HepG2 (cell line): Measurements from ENCODE around the gene PIP5KL1. TPM values are rescaled to one million over a fixed set of nuclear protein-coding genes. Genes with fewer than 3 reads are reported as not detected.
A peak's percentile ranks its signal among the peaks of the same experiment; 100 is the strongest.

ENCODE experiments used
- AHR ChIP-seq: IDR thresholded peaks from 2 replicates; pipeline ENCODE4 v1.6.1; 2018; ENCODE audit warnings: missing genetic modification reagents, missing compliant biosample characterization
- CCAR2 ChIP-seq: fragments of 200-400 bp; formaldehyde crosslinking; optimal IDR thresholded peaks from 2 replicates; pipeline ENCODE3; 2018; ENCODE audit warnings: low read depth, mild to moderate bottlenecking, low read length, moderate library complexity
- GABPA ChIP-seq, 2 experiments: IDR thresholded peaks; 2 replicates each; pipeline ENCODE4 v1.6.1; 2011 to 2016; ENCODE audit warnings: low read depth in 2 of 2, low read length in 1 of 2, missing biosample characterization in 1 of 2, missing genetic modification characterization in 1 of 2
- HBP1 ChIP-seq: IDR thresholded peaks from 2 replicates; pipeline ENCODE4 v1.6.1; 2016; ENCODE audit warnings: low read depth, control low read depth
- HNF4G ChIP-seq, 2 experiments: sonication (generic) in 1 of 2; formaldehyde crosslinking in 1 of 2; IDR thresholded peaks; 2 replicates each; pipeline versions ENCODE4 v1.4.0 to v1.6.1; 2011 to 2020; ENCODE audit warnings: borderline replicate concordance in 2 of 2, low read depth in 2 of 2, mild to moderate bottlenecking in 2 of 2, low read length in 1 of 2, missing genetic modification reagents in 1 of 2, moderate library complexity in 1 of 2
- KDM6A ChIP-seq: IDR thresholded peaks from 2 replicates; pipeline ENCODE4 v1.6.1; 2016; ENCODE audit warnings: low read depth
- LCORL ChIP-seq, 2 experiments: fragments of 450-650 bp in 1 of 2; sonication (generic) in 1 of 2; formaldehyde crosslinking in 1 of 2; IDR thresholded peaks; 2 replicates each; pipeline versions ENCODE4 v1.5.0 to v1.6.1; 2017 to 2020; ENCODE audit warnings: antibody characterized with exemption in 1 of 2, missing genetic modification reagents in 1 of 2
- MLLT10 ChIP-seq: sonication (generic); formaldehyde crosslinking; IDR thresholded peaks from 2 replicates; pipeline ENCODE4 v1.4.0; 2020; ENCODE audit warnings: missing genetic modification reagents
- MXD4 ChIP-seq: IDR thresholded peaks from 2 replicates; pipeline ENCODE4 v1.6.1; 2016; ENCODE audit warnings: mild to moderate bottlenecking, missing biosample characterization, missing genetic modification reagents
- NR2C2 ChIP-seq: sonication (generic); formaldehyde crosslinking; IDR thresholded peaks from 2 replicates; pipeline ENCODE4 v1.4.0; 2020; ENCODE audit warnings: missing genetic modification reagents, mild to moderate bottlenecking, moderate library complexity, borderline replicate concordance
- NR2F1 ChIP-seq, 2 experiments: fragments of 450-650 bp in 1 of 2; formaldehyde crosslinking in 1 of 2; IDR thresholded peaks; 2 replicates each; pipeline versions ENCODE4 v1.5.0 to v1.6.1; 2016 to 2020; ENCODE audit warnings: mild to moderate bottlenecking in 1 of 2, missing compliant biosample characterization in 1 of 2, missing genetic modification reagents in 1 of 2, moderate library complexity in 1 of 2
- RXRB ChIP-seq: IDR thresholded peaks from 2 replicates; pipeline ENCODE4 v1.6.1; 2016; ENCODE audit warnings: borderline replicate concordance, missing genetic modification reagents, missing compliant biosample characterization
- SPEN ChIP-seq: sonication (generic); formaldehyde crosslinking; IDR thresholded peaks from 2 replicates; pipeline ENCODE4 v1.5.1; 2020; ENCODE audit warnings: low read depth, mild to moderate bottlenecking, missing genetic modification reagents
- TAF1 ChIP-seq: sonication (generic); formaldehyde crosslinking; IDR thresholded peaks from 2 replicates; pipeline ENCODE4 v1.4.0; 2020; ENCODE audit warnings: missing genetic modification reagents
- ZBTB10 ChIP-seq: sonication (generic); formaldehyde crosslinking; IDR thresholded peaks from 2 replicates; pipeline ENCODE4 v1.4.0; 2020; ENCODE audit warnings: missing genetic modification reagents, borderline replicate concordance
- ZBTB7A ChIP-seq: sonication (generic); formaldehyde crosslinking; IDR thresholded peaks from 2 replicates; pipeline ENCODE4 v1.8.0; 2022; ENCODE audit warnings: mild to moderate bottlenecking, missing genetic modification reagents
- ZNF121 ChIP-seq: sonication (generic); formaldehyde crosslinking; IDR thresholded peaks from 2 replicates; pipeline ENCODE4 v1.5.0; 2020; ENCODE audit warnings: mild to moderate bottlenecking, missing genetic modification reagents
- ZNF180 ChIP-seq: sonication (generic); formaldehyde crosslinking; IDR thresholded peaks from 2 replicates; pipeline ENCODE4 v1.4.0; 2020; ENCODE audit warnings: low read depth, missing genetic modification reagents, borderline replicate concordance
- ZNF205 ChIP-seq: IDR thresholded peaks from 2 replicates; pipeline ENCODE4 v1.6.1; 2018; ENCODE audit warnings: missing biosample characterization, missing genetic modification reagents
- ZNF225 ChIP-seq: sonication (generic); formaldehyde crosslinking; IDR thresholded peaks from 2 replicates; pipeline ENCODE4 v1.4.0; 2020; ENCODE audit warnings: mild to moderate bottlenecking, missing genetic modification reagents
- ZNF230 ChIP-seq: sonication (generic); formaldehyde crosslinking; IDR thresholded peaks from 2 replicates; pipeline ENCODE4 v1.4.0; 2020; ENCODE audit warnings: mild to moderate bottlenecking, missing genetic modification reagents
- ZNF563 ChIP-seq: sonication (generic); formaldehyde crosslinking; IDR thresholded peaks from 2 replicates; pipeline ENCODE4 v1.8.0; 2022; ENCODE audit warnings: mild to moderate bottlenecking, moderate library complexity, missing genetic modification reagents
- ZNF607 ChIP-seq: sonication (generic); formaldehyde crosslinking; IDR thresholded peaks from 2 replicates; pipeline ENCODE4 v1.5.1; 2020; ENCODE audit warnings: missing genetic modification reagents, mild to moderate bottlenecking, borderline replicate concordance
- polyA plus RNA-seq, 8 experiments: library from polyadenylated mRNA; depleted of rRNA in 3 of 8; stranded (reverse) in 7 of 8; unstranded in 1 of 8; fragments of >200 nt; fragmentation: Illumina TruSeq in 4 of 8; extraction: Trizol in 4 of 8; gene quantifications; 2 replicates each; pipeline versions ENCODE4 v1.2.1 to v1.2.3, GENCODE V29; 2011 to 2016; ENCODE audit warnings: low read depth in 4 of 8, missing spikeins in 1 of 8, mixed read lengths in 1 of 8; ENCODE audit not compliant: insufficient read depth in 1 of 8
- total RNA-seq, 5 experiments: library from RNA; depleted of rRNA; stranded (reverse); fragments of >200 nt; fragmentation: Illumina TruSeq; extraction: Trizol; gene quantifications; 2 replicates each; pipeline ENCODE4 v1.2.3, GENCODE V29; 2016; ENCODE audit warnings: low read depth in 1 of 5
- TF ChIP-seq, protein P1 (sequence below): sonication (generic); formaldehyde crosslinking; IDR thresholded peaks from 2 replicates; pipeline ENCODE4 v1.4.0; 2020; ENCODE audit warnings: missing genetic modification reagents

The PIP5KL1 gene
- total and polyA plus RNA-seq, 2 of the 13 experiments (the other 11 are each of a cell fraction or from before 2014, with no cell fraction given) = 0.20 to 0.49 TPM

DNA sequence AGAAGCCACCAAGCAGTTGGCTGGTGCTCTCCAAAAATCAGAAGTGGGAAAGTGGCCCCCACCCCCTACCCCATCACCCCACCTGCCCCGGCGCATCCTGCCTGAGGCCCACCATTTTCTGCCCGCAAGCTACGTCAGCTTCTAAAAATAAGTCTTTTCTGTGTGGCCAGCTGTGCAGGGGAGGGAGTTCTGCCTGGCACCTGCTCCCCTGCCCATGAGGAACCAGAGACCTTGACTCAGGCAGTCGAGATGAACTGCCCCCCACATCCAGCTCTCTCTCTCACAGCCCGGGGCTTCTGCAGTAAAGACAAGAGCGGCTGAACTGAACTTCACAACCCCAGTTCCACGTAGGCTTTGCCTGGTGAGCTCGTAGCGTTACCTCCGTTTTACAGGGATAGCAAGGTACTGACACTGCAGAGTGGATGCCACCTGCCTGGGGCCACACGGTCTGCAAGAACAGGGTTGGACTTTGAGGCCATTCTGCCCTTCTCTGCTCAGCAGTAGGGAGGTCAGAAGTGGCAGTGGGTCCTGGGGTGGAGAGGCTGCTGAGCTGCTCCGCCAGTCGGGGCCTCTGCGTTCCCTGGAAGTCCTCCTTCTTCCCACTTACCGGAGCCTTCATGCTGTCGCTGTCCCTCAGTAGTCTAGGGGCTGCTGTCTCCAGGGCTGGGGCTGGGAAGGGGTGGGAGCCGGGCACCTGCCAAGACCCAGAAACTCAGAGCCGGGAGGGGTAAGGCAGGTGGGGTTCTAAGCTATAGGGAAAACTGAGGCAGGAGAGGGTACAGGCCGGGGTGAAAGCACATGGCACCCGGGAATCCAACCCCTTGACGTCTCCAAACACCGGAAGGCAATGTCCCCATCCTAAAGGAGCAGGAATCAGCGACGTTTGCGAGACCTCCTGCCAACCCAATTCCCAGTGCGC lies 14.5 kb downstream of the PIP5KL1 start (continued):
- TF ChIP-seq ZBTB10 (CRISPR knock-in tag) (no peak), ZNF225 (CRISPR knock-in tag) (no peak), CCAR2 (no peak), RXRB (no peak), NR2C2 (CRISPR knock-in tag) (no peak), ZNF121 (CRISPR knock-in tag) (no peak), KDM6A (CRISPR knock-in tag) (no peak), AHR (no peak), SPEN (CRISPR knock-in tag) (no peak; the same call in 1 of the 2 replicates), ZNF563 (CRISPR knock-in tag) (0 out of 2 replicates have a peak, but pooled peaks have one; percentile 32), GABPA (IDR thresholded peaks at IDR 0.05; ENCODE audit: low read depth, low read length) (no peak), GABPA (CRISPR knock-in tag; IDR thresholded peaks at IDR 0.05; ENCODE audit: low read depth) (no peak), NR2F1 (CRISPR knock-in tag; IDR thresholded peaks at IDR 0.05) (no peak), ZNF230 (CRISPR knock-in tag) (no peak), TAF1 (CRISPR knock-in tag) (peak; percentile 35), ZNF607 (CRISPR knock-in tag) (0 out of 2 replicates have a peak, but pooled peaks have one; percentile 42), HNF4G (IDR thresholded peaks at IDR 0.05; ENCODE audit: borderline replicate concordance, low read depth, low read length) (no peak), HNF4G (CRISPR knock-in tag; IDR thresholded peaks at IDR 0.05; ENCODE audit: borderline replicate concordance, low read depth) (no peak), ZBTB7A (no peak), MXD4 (CRISPR knock-in tag) (no peak), ZNF205 (CRISPR knock-in tag) (no peak), LCORL (IDR thresholded peaks at IDR 0.05) (no peak), LCORL (CRISPR knock-in tag; IDR thresholded peaks at IDR 0.05) (0 out of 2 replicates have a peak, but pooled peaks have one; percentile 25), ZNF180 (CRISPR knock-in tag) (no peak), HBP1 (CRISPR knock-in tag) (no peak; the same call in 1 of the 2 replicates), MLLT10 (CRISPR knock-in tag) (no peak)
- TF ChIP-seq, protein P1, sequence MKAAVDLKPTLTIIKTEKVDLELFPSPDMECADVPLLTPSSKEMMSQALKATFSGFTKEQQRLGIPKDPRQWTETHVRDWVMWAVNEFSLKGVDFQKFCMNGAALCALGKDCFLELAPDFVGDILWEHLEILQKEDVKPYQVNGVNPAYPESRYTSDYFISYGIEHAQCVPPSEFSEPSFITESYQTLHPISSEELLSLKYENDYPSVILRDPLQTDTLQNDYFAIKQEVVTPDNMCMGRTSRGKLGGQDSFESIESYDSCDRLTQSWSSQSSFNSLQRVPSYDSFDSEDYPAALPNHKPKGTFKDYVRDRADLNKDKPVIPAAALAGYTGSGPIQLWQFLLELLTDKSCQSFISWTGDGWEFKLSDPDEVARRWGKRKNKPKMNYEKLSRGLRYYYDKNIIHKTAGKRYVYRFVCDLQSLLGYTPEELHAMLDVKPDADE (CRISPR knock-in tag) = no peak
